HG03045 (cell line): Measurements from ENCODE around the gene PPP1R14D.
A peak's percentile ranks its signal among the peaks of the same experiment; 100 is the strongest.
"Not testable (repeated sequence)": the region's sequence is repeated elsewhere in the genome, so short reads cannot be mapped to it uniquely, and the experiment has no call there.

ENCODE experiments used
- ATAC-seq: cut with Tn5 transposase; IDR thresholded peaks from one replicate; pipeline ENCODE4 v1.9.1; 2021; ENCODE audit warnings: mild to moderate bottlenecking, moderate library complexity; ENCODE audit not compliant: unreplicated experiment

The PPP1R14D gene, protein sequence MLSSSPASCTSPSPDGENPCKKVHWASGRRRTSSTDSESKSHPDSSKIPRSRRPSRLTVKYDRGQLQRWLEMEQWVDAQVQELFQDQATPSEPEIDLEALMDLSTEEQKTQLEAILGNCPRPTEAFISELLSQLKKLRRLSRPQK

DNA sequence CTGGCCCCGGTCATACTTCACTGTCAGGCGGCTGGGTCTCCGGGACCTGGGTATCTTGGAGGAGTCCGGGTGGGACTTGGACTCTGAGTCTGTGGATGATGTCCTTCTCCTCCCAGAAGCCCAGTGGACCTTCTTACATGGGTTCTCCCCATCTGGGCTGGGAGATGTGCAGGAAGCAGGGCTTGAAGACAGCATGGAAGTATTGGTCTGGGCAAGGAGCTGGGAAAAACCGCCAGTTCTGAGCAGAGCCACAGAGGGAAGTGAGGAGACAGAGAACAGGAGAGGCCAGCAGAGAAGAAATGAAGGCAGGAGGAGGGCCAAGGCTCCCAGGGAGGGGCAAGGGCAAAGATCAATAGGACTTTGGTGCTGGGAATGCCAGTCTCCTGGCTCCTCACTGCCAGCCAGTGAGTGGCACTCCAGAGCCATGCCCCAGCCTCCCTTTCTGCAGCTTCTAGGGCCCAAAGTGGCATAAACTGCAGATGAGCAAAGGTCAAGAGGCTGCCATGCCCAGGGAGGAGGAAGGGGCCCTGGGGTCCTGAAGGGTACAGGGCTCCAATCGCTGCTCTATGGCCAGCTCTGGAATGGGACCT, at the start of gene PPP1R14D:
TSS of gene PPP1R14D (minus strand) at position 262 of the 590 bp plus-strand sequence. CDS start at position 195, 67 bp downstream.
- no peak for ATAC-seq

DNA sequence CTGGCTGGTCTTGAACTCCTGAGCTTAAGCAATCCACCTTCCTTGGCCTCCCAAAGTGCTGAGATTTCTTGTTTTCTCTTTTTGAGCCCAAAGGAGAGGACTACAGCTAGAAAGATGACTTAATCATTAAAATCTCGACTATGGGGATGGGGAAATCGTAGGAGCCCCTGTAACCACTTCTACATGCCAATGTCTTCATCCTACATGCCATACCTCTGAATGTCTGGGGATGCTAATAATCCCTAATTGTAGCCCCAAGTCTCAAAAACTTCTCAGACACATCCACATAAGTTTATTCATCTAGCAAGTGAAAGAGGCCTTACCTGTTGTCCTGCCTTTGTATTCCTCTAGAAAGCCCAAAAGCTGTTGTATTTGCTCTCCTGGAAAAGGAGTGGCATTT, 49.2 kb upstream of the PPP1R14D start:
- no peak for ATAC-seq

DNA sequence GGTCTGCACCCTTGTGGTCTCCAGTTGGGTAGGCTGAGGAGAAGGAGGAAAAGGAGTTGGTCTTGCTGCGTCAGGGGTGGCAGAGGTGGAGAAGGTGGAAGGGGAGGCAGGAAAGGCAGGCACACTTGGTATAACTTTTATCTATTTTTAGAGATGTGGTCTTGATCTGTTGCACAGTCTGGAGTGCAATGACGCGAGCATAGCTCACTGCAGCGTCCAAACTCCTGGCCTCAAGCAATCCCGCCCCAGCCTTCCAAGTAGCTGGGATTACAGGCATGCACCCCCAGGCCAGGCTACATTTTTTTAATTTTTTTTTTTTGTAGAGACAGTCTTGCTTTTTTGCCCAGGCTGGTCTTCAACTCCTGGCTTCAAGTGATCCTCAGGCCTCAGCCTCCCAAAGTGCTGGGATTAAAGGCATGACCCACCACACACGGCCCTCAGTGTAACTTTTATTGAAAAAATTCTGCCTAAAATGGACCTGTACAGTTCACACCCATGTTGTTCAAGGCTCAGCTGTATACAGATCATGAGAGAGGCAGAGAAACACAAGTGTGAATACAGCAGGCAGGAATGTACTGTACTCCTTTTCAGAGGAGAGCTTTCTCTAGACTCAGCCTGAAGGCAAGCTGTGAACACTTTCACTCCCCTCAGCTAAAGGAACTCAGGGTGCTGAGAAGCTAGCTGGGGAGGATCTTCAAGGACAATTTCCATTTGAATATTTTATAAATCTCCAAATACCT, 47.7 kb upstream of the PPP1R14D start:
- no peak for ATAC-seq

DNA sequence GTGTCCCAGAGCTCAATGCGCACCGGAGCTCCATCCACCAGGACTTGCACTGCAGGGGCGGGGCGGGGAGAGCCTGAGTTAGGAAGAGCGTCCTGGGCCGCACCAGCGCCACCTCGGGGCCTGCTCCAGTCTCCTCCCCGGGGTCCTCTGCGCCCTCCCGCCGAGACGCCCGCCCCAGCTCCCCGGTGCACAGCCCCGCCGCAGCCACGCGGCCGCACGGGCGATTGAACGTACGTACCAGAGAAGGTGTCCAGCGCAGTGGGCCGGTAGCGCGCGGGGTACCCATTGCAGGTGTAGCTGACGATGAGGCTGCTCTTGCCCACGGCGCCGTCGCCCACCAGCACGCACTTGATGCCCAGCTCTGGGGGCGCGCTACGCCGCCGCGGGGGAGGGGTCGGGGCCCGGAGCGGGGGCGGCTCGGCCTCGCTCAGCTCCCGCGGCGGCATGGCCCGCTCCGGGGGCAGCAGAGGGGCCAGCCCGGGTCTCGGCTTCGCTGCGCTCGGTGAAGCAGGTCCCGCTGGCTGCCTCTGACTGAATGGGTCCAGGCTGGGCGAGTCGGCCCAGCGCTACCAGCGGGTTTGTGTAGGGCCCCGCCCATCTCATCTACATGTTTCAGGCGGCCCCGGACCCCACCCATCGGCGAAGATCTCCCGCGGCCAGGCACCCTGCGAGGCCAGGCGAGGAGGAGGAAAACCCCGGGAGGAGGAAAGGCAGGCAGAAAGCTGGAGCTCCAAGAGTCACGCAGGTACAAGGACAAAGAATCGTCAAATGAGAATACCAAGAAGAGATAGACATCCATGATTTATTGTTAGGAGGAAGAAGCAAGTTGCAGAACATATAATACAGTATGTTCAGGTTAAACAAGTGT, 45.4 kb upstream of the PPP1R14D start, which contains the start of gene RHOV:
TSS of gene RHOV (minus strand) at position 541 of the 868 bp plus-strand sequence. CDS start at position 446, 95 bp downstream.
- ATAC-seq: peak; percentile 64

DNA sequence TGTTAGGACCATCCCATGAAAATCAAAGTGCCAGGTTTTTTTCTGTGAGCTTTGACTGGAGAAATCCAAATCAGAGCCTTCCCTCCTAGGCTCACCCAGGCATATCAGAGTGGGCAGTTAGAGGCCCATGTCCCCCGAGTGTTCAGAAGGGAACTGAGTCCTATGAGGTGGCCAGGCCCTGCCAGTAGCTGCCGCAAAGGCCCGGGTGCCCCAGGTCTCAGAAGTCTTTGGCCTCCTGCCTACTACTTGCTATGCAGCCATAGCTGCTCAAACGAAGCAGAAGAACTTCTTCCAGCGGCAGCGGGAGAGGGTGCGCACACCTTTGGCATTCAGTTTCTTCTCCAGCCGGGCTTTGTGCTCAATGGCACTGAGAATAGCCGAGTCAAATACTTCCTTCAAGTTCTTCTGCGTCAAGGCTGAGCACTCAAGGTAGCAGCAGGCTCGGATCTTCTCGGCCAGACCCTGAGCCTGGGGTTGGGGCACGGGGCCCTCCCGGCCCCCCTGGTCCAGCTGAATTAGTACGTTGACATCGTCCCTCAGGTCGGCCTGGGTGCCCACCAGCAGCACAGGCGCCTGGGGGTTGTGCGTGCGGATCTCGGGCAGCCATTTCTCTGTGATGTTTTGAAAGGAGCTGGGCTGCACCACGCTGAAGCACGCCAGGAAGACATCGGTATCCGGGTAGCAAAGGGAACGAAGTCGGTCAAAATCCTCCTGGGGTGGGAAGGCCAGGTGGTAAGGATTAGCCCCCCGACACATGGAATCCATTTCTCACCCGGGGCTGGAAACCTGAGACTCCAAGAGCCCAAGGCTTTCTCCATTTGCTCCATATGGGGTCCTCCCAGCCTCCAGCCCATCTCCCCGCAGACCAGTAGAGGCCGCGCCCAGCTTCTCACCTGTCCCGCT, 44.5 kb upstream of the PPP1R14D start:
- no peak for ATAC-seq

DNA sequence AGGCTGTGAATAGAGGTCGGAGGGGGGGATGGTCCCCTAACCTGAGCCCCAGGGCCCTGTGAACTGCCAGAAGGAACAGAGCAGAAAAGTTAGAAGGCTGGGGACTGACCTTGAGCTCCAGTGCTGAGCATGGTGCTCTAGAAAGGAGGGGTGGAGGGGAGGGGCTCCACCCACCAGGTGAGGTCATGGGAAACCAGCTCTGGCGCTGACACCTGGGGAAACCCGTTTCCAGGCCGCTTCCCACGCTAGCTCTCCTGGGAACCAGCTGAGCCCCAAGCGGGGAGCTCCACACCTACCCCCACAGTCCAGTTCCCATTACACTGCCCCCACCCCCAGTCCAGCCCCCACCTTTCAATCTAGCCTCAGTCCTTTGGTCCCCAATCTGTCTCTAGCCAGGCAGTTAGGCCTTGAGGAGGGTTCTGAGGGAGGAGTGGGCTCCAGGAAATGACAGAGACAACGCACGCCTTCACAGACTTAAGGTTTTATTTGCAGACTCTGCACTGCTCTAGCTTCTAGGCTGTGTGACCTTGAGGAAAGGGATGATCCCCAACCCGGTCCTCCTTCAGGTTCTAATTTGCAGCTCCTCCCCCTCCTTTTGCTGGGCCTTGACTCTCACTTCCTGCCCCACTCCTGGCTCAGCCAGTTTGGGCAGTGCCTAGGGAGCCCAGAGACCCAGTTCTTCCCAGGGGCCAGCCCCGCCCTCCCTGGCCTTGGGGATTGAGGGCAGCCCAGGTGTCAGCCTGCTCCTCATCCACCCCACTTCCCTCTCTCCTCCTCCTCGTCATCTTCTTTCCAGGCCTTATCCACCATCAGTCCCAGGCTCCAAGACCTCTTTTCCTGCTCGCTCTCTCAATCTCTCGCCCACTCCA, 43.5 kb upstream of the PPP1R14D start:
- no peak for ATAC-seq

DNA sequence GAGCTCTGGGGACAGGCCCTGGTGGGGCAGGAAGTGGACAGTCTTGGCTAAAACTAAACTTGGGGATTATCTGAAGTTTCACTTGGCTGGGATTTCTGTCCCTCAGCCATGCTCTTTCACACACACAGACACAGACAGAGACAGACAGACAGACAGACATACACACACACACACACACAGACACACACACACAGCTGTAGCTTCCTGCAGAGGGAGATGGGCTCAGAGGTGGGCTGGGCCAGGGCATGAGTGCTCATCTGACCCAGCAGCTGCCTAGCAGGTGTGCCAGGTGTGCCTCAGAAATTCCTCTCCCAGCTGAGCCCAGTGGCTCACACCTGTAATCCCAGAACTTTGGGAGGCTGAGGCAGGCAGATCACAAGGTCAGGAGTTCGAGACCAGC, 42.2 kb upstream of the PPP1R14D start:
- ATAC-seq: no peak

DNA sequence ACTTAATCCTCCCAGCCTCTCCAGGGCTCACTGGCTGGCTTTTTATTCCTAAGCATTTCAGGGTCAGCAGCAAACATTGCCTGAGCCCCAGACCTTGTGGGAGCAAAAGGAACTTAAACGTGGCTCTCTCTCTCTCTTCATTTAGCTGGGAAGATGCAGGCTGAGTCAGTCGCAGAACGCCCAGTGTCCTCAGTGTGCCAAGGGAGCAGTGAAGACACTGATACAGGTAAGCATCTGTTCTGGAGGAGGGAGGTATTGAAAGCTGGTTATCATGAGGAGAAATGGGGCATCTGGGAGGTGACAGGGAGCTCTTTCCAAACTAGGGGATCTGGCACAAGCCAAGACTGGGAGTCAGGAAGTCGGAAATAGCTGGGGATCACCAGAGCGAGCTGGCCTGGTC, 41.2 kb upstream of the PPP1R14D start:
- no peak for ATAC-seq

DNA sequence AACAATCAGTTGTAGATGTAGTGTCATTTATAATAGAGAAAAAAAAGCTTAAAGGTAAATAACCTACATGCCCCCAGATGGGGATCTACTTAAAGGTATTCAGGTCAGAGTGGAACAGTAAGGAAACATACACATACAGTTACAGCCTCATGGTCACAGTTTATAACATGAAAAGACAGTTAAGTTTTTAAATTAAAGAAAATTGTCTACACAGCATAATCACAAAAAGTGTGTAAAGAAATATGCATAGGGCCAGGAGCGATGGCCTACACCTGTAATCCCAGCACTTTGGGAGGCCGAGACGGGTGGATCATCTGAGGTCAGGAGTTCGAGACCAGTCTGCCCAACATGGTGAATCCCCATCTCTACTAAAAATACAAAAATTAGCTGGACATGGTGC, 38.7 kb upstream of the PPP1R14D start:
- ATAC-seq: no peak

DNA sequence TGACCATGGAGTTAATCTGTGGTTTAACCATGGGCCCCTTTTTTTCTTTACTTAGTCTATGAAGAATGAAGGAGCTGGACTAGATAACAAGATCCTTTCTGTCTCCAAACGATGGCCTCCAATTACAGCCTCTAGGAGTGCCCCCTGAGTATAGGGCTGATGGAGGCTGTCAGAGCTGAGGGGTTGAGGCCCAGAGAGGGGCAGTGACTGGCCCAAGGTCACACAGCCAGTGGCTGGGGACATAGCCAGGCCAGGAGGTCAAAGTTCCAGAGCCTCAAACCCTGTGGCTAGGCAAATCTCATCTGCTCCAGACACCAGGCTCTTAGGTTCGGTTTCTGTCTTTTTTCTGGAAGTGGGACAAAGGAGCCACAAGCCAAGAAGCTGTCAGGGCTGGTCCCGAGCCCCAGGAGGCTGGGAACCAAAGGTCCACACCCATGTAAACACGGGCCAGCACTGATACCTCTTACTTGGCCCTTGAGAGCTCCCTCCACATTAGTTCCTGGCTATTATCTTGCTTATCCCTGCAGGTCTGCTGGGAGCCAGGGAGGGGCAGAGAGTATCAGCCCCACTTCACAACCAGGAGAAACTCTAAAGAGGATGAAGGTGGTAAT, 35.3 kb upstream of the PPP1R14D start:
- ATAC-seq: no peak

DNA sequence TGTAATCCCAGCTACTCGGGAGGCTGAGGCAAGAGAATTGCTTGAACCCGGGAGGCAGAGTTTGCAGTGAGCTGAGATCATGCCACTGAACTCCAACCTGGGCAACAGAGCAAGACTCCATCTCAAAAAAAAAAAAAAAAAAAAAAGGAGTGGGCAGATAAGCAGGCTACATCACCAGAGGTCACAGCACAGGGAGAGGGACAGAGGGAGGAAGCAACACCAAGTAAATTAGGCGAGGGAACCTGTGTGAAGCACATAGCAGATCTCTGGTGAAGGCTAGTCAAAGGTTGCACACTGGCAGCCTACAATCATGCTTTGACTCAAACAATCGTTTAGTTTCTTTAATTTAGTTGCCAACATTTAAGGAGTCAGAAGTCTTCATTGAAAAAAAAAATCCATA, 32.6 kb upstream of the PPP1R14D start:
- not testable (repeated sequence) for ATAC-seq

DNA sequence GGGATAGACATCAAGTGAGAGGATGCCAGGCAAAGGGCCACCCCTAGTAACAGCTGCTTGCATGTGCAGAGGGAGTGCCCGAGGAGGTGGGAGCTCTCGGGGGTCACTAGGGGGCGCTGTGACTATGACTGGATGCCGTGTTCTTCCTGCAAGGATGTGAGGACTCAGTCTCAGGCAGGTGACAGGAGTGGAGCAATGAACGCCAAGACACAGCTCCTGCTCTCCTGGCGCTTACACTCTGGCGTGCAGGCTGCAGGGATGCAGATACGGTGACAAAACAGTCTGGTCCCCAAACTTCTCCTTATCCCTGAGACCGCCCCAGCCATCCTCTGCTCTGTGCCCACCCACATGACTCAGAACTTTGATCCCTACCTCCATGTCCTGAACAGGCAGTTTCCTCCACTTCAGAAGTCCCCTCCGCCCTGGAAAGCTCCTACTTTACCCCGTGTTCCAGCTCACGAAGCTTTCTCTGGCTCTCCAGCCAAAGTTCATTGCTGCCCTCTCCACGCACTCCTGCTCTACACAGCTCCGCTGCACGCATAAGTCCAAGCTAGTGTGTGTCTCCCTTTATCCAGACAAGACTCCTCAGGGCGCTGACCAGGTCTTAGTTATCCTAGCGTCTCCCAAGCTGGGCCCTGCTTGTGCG, 30.8 kb upstream of the PPP1R14D start:
- ATAC-seq: peak; percentile 66

DNA sequence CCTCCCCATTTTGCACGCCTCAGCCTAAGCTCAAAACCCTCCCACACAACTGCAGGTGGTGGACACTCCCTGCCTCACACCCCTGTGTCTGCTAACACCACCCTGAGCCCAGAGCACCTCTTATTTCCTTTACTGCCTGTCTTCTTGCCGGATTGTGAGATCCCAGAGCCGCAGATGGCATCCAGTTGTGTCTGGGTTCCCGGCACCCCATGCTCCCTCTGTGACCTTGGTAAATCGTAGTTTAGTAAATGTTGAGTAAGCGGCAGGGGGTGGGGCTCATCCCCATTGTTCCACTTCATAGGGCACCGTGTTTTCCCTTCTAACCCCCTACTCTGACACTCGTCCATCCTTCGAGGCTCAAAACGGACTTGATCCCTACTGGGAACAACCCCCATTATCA, 30.2 kb upstream of the PPP1R14D start:
- ATAC-seq: no peak

DNA sequence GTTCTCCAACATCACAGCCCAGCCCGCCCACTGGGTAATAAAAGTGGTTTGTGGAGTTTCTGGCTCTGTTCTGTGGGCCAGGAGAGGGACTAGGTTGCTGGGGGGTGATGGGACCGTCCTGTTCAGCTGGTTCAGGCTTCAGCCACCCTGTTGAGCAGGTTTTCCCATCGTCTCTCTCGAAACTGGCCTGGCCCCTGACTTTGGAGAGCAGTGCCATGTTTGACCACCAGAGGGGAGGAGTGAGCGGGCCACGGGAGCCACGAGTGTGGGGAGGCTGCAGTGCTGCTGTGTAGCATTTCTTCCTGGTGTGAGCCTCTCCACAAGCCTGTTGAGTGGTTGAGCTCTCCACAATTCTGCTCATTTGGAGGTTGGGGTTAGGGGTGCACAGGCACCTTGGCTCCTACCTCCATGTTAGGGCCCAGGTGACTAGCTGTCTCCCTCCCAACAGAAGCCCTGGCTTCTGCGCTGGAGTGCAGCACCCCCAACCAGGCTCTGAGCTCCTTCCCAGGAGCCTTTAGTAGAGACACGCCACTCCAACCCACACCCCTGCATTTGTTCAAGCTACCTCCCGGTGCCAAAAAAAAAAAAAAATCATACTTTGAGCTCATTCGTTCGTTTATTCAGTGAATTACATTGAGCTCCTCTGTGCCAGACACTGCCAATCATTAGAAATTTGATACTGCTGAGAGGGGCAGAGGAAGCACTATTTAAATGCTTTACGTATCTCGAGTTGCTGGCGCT, 29.3 kb upstream of the PPP1R14D start:
- peak; percentile 49 for ATAC-seq

DNA sequence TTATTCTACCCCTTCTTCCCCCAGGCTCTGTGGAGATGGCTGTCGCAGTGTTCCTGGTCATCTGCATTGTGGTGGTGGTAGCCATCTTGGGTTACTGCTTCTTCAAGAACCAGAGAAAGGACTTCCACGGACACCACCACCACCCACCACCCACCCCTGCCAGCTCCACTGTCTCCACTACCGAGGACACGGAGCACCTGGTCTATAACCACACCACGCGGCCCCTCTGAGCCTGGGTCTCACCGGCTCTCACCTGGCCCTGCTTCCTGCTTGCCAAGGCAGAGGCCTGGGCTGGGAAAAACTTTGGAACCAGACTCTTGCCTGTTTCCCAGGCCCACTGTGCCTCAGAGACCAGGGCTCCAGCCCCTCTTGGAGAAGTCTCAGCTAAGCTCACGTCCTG, 28.2 kb upstream of the PPP1R14D start:
- no peak for ATAC-seq

DNA sequence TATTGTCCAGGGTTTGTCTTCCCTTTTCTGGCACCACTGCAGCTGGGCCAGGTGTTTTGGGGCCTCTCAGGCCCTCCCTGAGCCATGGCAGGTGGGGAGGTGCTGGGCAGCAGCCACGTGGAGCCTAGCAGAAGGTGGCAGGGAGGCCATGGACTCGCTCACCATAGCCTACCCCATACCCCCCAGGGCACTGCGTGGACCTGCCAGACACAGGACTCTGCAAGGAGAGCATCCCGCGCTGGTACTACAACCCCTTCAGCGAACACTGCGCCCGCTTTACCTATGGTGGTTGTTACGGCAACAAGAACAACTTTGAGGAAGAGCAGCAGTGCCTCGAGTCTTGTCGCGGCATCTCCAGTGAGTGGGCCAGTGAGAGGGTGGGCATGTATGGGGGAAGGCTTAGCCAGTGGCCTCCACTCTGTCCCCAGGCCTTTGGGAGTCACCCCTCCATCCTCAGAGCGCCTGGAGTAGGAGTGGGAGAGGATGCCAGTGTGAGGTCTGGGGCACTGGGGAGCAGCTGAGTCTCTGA, 27.3 kb upstream of the PPP1R14D start:
- ATAC-seq: no peak

DNA sequence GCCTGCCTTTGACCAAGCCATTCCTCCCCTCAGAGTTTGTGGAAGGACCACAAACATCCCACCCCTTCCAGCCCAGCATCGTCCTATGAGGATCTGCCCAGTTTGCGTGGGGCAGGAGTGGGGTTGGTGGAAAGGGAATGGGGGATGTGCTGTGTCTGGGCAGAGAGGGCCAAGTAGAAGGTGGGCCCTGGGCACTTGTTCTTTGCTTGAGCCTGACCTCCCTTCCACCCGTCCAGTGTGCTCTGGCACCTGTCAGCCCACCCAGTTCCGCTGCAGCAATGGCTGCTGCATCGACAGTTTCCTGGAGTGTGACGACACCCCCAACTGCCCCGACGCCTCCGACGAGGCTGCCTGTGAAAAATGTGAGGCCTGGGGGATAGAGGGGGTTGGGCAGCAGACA, 25.7 kb upstream of the PPP1R14D start:
- ATAC-seq: no peak
